HG03103 (cell line): ENCODE measurements around the gene RAP1GAP2.
"Not testable (repeated sequence)": the region's sequence is repeated elsewhere in the genome, so short reads cannot be mapped to it uniquely, and the experiment has no call there.

Source experiments
- ATAC-seq: cut with Tn5 transposase; IDR thresholded peaks from one replicate; pipeline ENCODE4 v1.9.1; 2021; ENCODE audit warnings: low read depth; ENCODE audit not compliant: unreplicated experiment

Gene RAP1GAP2

GRCh38 chr17:2963332-2964027, 167.2 kb downstream of the RAP1GAP2 start:
- no peak for ATAC-seq

- ATAC-seq: no peak
These were observed 167.8 kb downstream of the RAP1GAP2 start for GRCh38 chr17:2964028-2964356.

- ATAC-seq: no peak
These were observed 168.1 kb downstream of the RAP1GAP2 start for GRCh38 chr17:2964370-2964769.

GRCh38 chr17:2964831-2965230, 168.6 kb downstream of the RAP1GAP2 start:
- ATAC-seq: no peak

GRCh38 chr17:2965621-2966595, 169.7 kb downstream of the RAP1GAP2 start:
- no peak for ATAC-seq

- no peak for ATAC-seq
These were observed 171.3 kb downstream of the RAP1GAP2 start for GRCh38 chr17:2967515-2967914.

- no peak for ATAC-seq
These were observed 175.6 kb downstream of the RAP1GAP2 start for GRCh38 chr17:2971851-2972250.

- no peak for ATAC-seq
These were observed 176.5 kb downstream of the RAP1GAP2 start for GRCh38 chr17:2972749-2973148.

GRCh38 chr17:2974347-2974746, 178.1 kb downstream of the RAP1GAP2 start:
- ATAC-seq: no peak

GRCh38 chr17:2975469-2975958, 179.3 kb downstream of the RAP1GAP2 start:
- ATAC-seq: no peak

GRCh38 chr17:2977157-2977556, 180.9 kb downstream of the RAP1GAP2 start:
- ATAC-seq: no peak

- ATAC-seq: no peak
These were observed 181.9 kb downstream of the RAP1GAP2 start for GRCh38 chr17:2978116-2978515.

GRCh38 chr17:2978991-2979390, 182.8 kb downstream of the RAP1GAP2 start:
- ATAC-seq: no peak

- no peak for ATAC-seq
These were observed 184.1 kb downstream of the RAP1GAP2 start for GRCh38 chr17:2980211-2980903.

- ATAC-seq: no peak
These were observed 184.6 kb downstream of the RAP1GAP2 start for GRCh38 chr17:2980904-2981246.

GRCh38 chr17:2981325-2981724, 185.1 kb downstream of the RAP1GAP2 start:
- ATAC-seq: no peak

GRCh38 chr17:2982854-2983253, 186.6 kb downstream of the RAP1GAP2 start:
- ATAC-seq: no peak

- no peak for ATAC-seq
These were observed 187.0 kb downstream of the RAP1GAP2 start for GRCh38 chr17:2983255-2983654.

GRCh38 chr17:2985318-2985717, 189.1 kb downstream of the RAP1GAP2 start:
- no peak for ATAC-seq

GRCh38 chr17:2986925-2987324, 190.7 kb downstream of the RAP1GAP2 start:
- ATAC-seq: no peak

- not testable (repeated sequence) for ATAC-seq
These were observed 193.2 kb downstream of the RAP1GAP2 start for GRCh38 chr17:2989396-2989795.
